AG09309 (cell line): Measurements from ENCODE around the gene MRGPRD.
"Not testable (repeated sequence)": the region's sequence is repeated elsewhere in the genome, so short reads cannot be mapped to it uniquely, and the experiment has no call there.

ENCODE experiments used
- DNase-seq: peaks from one replicate; pipeline ENCODE4 v3.0.0-alpha.2; 2010; ENCODE audit warnings: low read depth
- H3K4me3 ChIP-seq: 2 replicates; pipeline ENCODE4 v1.5.1; 2011; ENCODE audit warnings: mild to moderate bottlenecking, low read depth, low read length, moderate library complexity; ENCODE audit not compliant: control insufficient read depth
- CTCF ChIP-seq: IDR thresholded peaks from 2 replicates; pipeline ENCODE4 v1.5.1; 2011; ENCODE audit warnings: mild to moderate bottlenecking, low read depth, low read length, inconsistent platforms; ENCODE audit not compliant: insufficient read depth, control insufficient read depth; ENCODE audit errors: missing control alignments

Gene MRGPRD

GRCh38 chr11:68977781-68978625 lies 2.8 kb downstream of the MRGPRD start:
- DNase-seq: no peak
- no peak for TF ChIP-seq CTCF
- H3K4me3 ChIP-seq: no peak overlapping the region

GRCh38 chr11:68976563-68976962 lies 4.2 kb downstream of the MRGPRD start:
- H3K4me3 ChIP-seq: no peak overlapping the region
- no peak for TF ChIP-seq CTCF
- peak; percentile 8 for DNase-seq

GRCh38 chr11:68976095-68976494 lies 4.7 kb downstream of the MRGPRD start:
- H3K4me3 ChIP-seq: no peak overlapping the region
- no peak for DNase-seq
- TF ChIP-seq CTCF: no peak

DNA sequence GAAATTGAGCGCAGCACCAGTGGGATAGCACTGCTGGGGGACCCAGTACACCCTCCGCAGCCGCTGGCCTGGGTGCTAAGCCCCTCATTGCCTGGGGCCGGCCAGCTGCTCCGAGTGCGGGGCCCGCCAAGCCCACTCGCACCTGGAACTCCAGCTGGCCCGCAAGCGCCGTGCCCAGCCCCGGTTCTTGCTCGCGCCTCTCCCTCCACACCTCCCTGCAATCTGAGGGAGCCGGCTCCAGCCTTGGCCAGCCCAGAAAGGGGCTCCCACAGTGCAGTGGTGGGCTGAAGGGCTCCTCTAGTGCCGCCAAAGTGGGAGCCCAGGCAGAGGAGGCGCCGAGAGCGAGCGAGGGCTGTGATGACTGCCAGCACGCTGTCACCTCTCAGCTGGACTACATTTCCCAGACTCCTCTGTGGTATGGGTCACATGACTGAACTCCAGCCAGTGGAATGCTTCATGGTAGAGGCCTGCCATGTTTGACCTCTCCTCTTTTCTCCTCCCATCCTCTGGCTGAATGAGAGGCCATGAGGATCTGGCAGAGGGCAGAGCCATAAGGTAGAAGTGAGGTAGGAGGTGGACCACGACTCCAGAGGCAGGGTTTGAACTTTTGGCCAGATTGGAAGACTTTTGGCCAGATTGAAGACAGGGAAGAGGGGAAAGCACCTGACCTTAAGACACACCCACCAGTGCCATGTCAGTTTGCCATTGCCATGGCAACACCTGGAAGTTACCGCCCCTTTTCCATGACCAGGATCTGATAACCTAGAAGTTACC lies 6.2 kb downstream of the MRGPRD start:
- no peak for DNase-seq
- no peak for TF ChIP-seq CTCF
- H3K4me3 ChIP-seq: no peak overlapping the region

DNA sequence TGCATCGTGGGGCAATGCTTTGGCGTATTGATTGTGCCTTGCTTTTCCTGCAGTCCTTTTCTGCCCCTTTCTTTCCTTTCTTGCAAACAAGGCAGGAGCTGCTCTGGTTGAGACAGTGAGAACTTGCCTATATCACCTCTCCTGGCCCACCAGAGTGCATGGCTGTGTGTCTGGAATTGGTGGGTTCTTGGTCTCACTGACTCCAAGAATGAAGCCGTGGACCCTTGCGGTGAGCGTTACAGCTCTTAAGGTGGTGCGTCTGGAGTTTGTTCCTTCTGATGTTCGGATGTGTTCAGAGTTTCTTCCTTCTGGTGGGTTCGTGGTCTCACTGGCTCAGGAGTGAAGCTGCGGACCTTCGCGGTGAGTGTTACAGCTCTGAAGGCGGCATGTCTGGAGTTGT lies 7.1 kb downstream of the MRGPRD start:
- not testable (repeated sequence) for H3K4me3 ChIP-seq, DNase-seq

GRCh38 chr11:68973219-68973618 lies 7.6 kb downstream of the MRGPRD start:
- no peak for DNase-seq
- no peak overlapping the region for H3K4me3 ChIP-seq
- no peak for TF ChIP-seq CTCF
